Measurements from ENCODE around the gene AGK. TPM values are rescaled to one million over a fixed set of nuclear protein-coding genes. Genes with fewer than 3 reads are reported as not detected.
"Not testable (repeated sequence)": the region's sequence is repeated elsewhere in the genome, so short reads cannot be mapped to it uniquely, and the experiment has no call there.

The AGK gene
- total RNA-seq, 1 donor from 2014 or later = 27.8 TPM

DNA sequence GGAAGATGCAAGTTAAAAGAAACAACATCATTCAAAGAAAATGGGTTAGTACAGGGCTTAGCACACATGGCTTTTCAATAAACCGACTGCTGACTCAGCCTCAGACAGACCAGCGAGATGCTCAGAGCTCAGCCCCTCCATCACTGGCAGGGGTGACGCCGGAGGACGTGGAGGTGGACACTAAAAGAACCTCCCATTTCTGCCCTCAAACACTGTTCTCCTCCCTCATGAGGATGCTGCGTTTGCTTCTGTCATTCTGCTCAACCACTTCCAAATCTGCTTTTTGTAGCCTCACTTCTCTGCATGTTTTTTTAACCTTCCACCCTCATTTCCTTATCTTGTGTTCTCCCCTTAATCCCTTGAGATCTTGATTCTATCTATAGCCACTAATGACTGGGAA, 135.5 kb downstream of the AGK start:
- DNase-seq (ENCODE audit: extremely low spot score, unreplicated experiment) = no peak
- Mint-ChIP-seq H3K36me3 (ENCODE audit: unreplicated experiment) (peaks cover 22% of the 10 kb centered on the region), H3K9me3 (ENCODE audit: unreplicated experiment) (no peaks in the 10 kb centered on the region), H3K4me3 (ENCODE audit: unreplicated experiment) (no peak overlapping the region), H3K27me3 (ENCODE audit: unreplicated experiment) (no peaks in the 10 kb centered on the region), H3K27ac (ENCODE audit: unreplicated experiment) (no peak overlapping the region), H3K4me1 (ENCODE audit: unreplicated experiment) (peaks cover 7% of the 10 kb centered on the region)
- TF ChIP-seq, protein P1, sequence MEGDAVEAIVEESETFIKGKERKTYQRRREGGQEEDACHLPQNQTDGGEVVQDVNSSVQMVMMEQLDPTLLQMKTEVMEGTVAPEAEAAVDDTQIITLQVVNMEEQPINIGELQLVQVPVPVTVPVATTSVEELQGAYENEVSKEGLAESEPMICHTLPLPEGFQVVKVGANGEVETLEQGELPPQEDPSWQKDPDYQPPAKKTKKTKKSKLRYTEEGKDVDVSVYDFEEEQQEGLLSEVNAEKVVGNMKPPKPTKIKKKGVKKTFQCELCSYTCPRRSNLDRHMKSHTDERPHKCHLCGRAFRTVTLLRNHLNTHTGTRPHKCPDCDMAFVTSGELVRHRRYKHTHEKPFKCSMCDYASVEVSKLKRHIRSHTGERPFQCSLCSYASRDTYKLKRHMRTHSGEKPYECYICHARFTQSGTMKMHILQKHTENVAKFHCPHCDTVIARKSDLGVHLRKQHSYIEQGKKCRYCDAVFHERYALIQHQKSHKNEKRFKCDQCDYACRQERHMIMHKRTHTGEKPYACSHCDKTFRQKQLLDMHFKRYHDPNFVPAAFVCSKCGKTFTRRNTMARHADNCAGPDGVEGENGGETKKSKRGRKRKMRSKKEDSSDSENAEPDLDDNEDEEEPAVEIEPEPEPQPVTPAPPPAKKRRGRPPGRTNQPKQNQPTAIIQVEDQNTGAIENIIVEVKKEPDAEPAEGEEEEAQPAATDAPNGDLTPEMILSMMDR (IDR thresholded peaks at IDR 0.05) = no peak

DNA sequence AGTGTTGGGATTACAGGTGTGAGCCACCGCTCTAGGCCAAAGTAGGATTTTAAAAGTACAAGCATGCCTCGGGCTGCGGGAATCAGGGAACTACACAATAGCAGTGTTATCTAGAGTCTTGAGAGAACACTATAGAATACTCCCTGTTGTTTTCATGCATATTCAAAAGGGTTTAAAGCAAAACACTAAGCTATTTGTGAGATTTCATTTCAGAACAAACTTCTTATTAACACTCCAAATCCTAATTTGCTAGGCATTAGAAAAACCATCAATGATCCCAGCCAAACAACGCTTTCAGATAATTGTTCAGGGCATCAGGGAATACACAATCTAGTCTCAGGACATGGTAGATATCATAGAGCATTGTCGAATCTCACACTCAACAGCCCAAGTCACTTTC, 136.8 kb downstream of the AGK start:
- no peaks in the 10 kb centered on the region for H3K9me3 Mint-ChIP-seq (ENCODE audit: unreplicated experiment)
- H3K27ac Mint-ChIP-seq (ENCODE audit: unreplicated experiment) = no peak overlapping the region
- H3K27me3 Mint-ChIP-seq (ENCODE audit: unreplicated experiment) = no peaks in the 10 kb centered on the region
- no peak for DNase-seq (ENCODE audit: extremely low spot score, unreplicated experiment)
- TF ChIP-seq, protein P1 (IDR thresholded peaks at IDR 0.05) = no peak
- no peak overlapping the region for H3K4me3 Mint-ChIP-seq (ENCODE audit: unreplicated experiment)
- H3K36me3 Mint-ChIP-seq (ENCODE audit: unreplicated experiment) = peaks cover 13% of the 10 kb centered on the region
- peaks cover 7% of the 10 kb centered on the region for H3K4me1 Mint-ChIP-seq (ENCODE audit: unreplicated experiment)

DNA sequence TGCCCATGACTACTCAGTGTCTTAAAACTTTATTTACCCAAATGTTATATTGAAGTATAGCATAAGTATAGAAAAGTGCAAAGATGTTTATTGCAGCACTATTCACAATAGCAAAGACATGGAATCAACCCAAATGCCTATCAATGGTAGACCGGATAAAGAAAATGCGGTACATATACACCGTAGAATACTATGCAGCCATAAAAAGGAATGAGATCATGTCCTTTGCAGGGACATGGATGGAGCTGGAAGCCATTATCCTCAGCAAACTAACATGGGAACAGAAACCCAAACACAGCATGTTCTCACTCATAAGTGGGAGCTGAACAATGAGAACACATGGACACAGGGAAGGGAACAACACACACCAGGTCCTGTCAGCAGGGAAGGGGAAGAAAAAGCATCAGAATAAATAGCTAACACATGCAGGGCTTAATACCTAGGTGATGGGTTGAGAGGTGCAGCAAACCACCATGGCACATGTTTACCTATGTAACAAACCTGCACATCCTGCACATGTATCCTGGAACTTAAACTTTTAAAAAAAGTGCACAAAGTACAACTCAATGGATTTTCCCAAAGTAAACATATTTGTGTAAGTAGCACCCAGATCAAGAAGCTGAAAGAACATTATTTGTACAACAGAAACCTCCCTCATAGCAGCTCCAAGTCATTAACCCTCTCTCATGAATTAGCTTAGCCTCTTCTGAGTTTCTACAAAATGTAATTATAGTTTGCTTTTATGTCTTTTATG, 138.0 kb downstream of the AGK start:
- DNase-seq (ENCODE audit: extremely low spot score, unreplicated experiment); H3K4me3 Mint-ChIP-seq (ENCODE audit: unreplicated experiment); H3K27ac Mint-ChIP-seq (ENCODE audit: unreplicated experiment); H3K9me3 Mint-ChIP-seq (ENCODE audit: unreplicated experiment); H3K27me3 Mint-ChIP-seq (ENCODE audit: unreplicated experiment); H3K4me1 Mint-ChIP-seq (ENCODE audit: unreplicated experiment): not testable (repeated sequence)
- H3K36me3 Mint-ChIP-seq (ENCODE audit: unreplicated experiment) = peaks cover 10% of the 10 kb centered on the region

DNA sequence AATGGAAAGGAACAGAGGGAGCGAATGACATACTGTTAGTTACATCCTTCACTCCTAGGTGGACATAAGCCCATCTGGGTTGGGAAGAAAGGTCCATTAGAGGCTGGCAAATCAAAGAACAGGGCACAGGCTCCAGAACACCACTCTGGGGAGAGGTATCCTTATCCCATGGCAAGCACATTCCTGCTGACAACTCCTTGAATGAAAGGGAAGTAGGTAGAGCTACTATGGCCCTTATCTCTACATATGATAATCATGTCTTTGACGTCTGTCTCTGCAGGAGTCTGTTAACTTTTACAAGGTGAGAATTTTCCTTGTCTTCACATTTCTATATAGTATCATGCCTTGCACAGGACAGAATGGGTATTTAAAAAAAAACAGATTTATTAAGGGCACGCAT, 140.3 kb downstream of the AGK start:
- no peaks in the 10 kb centered on the region for H3K9me3 Mint-ChIP-seq (ENCODE audit: unreplicated experiment)
- no peak overlapping the region for H3K4me3 Mint-ChIP-seq (ENCODE audit: unreplicated experiment)
- H3K36me3 Mint-ChIP-seq (ENCODE audit: unreplicated experiment) = no peaks in the 10 kb centered on the region
- H3K4me1 Mint-ChIP-seq (ENCODE audit: unreplicated experiment) = peaks cover 10% of the 10 kb centered on the region
- no peaks in the 10 kb centered on the region for H3K27me3 Mint-ChIP-seq (ENCODE audit: unreplicated experiment)
- no peak overlapping the region for H3K27ac Mint-ChIP-seq (ENCODE audit: unreplicated experiment)
- no peak for DNase-seq (ENCODE audit: extremely low spot score, unreplicated experiment)
- TF ChIP-seq, protein P1 (IDR thresholded peaks at IDR 0.05) = no peak

DNA sequence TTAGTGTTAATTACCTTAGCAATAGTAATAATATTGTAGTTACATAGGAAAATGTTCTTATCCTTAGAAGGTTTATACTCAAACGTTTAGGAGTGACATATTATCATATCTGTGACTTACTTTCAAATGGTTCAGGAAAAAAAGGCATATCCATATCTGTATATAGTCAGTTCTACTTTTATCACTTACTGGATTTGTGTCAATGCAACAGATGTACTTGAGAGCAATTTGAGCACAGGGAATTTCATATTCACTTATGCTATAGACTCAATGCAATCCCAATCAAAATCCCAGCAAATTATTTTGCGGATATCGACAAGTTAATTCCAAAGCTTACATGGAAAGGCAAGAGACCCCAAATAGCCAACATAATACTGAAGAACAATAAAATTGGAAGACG, 140.8 kb downstream of the AGK start:
- Mint-ChIP-seq H3K4me1 (ENCODE audit: unreplicated experiment) (peaks cover 8% of the 10 kb centered on the region), H3K9me3 (ENCODE audit: unreplicated experiment) (no peaks in the 10 kb centered on the region), H3K27me3 (ENCODE audit: unreplicated experiment) (no peaks in the 10 kb centered on the region), H3K27ac (ENCODE audit: unreplicated experiment) (no peak overlapping the region), H3K4me3 (ENCODE audit: unreplicated experiment) (no peak overlapping the region), H3K36me3 (ENCODE audit: unreplicated experiment) (no peaks in the 10 kb centered on the region)
- no peak for DNase-seq (ENCODE audit: extremely low spot score, unreplicated experiment)
- TF ChIP-seq, protein P1 (IDR thresholded peaks at IDR 0.05) = no peak

All from osteocyte (in vitro differentiated cells).